Panc1 (cell line): ENCODE measurements around the gene PIAS3. TPM values are rescaled to one million over a fixed set of nuclear protein-coding genes. Genes with fewer than 3 reads are reported as not detected.

Source experiments
- ATAC-seq: fragments of 200-7000 bp; cut with Tn5 transposase; 2 replicates; pipeline ENCODE4 v1.9.1; 2020; ENCODE audit warnings: mild to moderate bottlenecking, moderate library complexity
- BruUV-seq: library from RNA; stranded (reverse); fragments of 400-500 nt; replicated peaks from 2 replicates; lab custom pipeline; 2021; lab: Mats Ljungman, UMichigan
- CTCF ChIA-PET: fragments of 300-600 bp; sonication (Branson Sonifier 250); formaldehyde crosslinking; loops from one replicate; lab custom pipeline; 2022; ENCODE audit warnings: antibody characterized with exemption; lab: Charles Lee
- POLR2A ChIA-PET: fragments of 300-600 bp; sonication (Branson Sonifier 250); formaldehyde crosslinking; loops from one replicate; lab custom pipeline; 2022; ENCODE audit warnings: antibody characterized with exemption; lab: Charles Lee
- DNase-seq: peaks from one replicate; pipeline ENCODE4 v3.0.0-alpha.2; 2010; ENCODE audit warnings: low read depth, low spot score
- H3K27ac ChIP-seq: 2 replicates; pipeline ENCODE4 v1.5.1; 2011; ENCODE audit warnings: mild to moderate bottlenecking, low read length, inconsistent platforms
- H3K27me3 ChIP-seq: fragments of 200-500 bp; sonication (Bioruptor generic); 2 replicates; pipeline ENCODE4 v1.6.0; 2014; ENCODE audit warnings: low read length, inconsistent platforms; ENCODE audit not compliant: control insufficient read depth, insufficient read depth
- H3K36me3 ChIP-seq: fragments of 200-500 bp; sonication (Bioruptor generic); 2 replicates; pipeline ENCODE4 v1.5.1; 2014; ENCODE audit warnings: inconsistent platforms, mild to moderate bottlenecking, low read length, moderate library complexity; ENCODE audit not compliant: control insufficient read depth, insufficient read depth
- H3K4me1 ChIP-seq: 2 replicates; pipeline ENCODE4 v1.5.1; 2011; ENCODE audit warnings: inconsistent platforms, mild to moderate bottlenecking, low read length, moderate library complexity; ENCODE audit not compliant: control insufficient read depth, insufficient read depth
- H3K4me3 ChIP-seq, 2 experiments: 2 replicates each; pipeline ENCODE4 v1.5.1; 2011 to 2012; ENCODE audit warnings: low read depth in 2 of 2, low read length in 2 of 2, mild to moderate bottlenecking in 2 of 2, inconsistent platforms in 1 of 2, moderate library complexity in 1 of 2
- H3K9me3 ChIP-seq: fragments of 200-500 bp; sonication (Bioruptor generic); 2 replicates; pipeline ENCODE4 v1.5.1; 2014; ENCODE audit warnings: low read depth, mild to moderate bottlenecking, inconsistent platforms, low read length, moderate library complexity; ENCODE audit not compliant: control insufficient read depth, insufficient read depth
- CTCF ChIP-seq: fragments of 450-650 bp; IDR thresholded peaks from 2 replicates; pipeline ENCODE4 v1.5.1; 2017; ENCODE audit warnings: mild to moderate bottlenecking
- POLR2AphosphoS5 ChIP-seq: IDR thresholded peaks from 2 replicates; pipeline ENCODE4 v1.6.1; 2012; ENCODE audit warnings: mild to moderate bottlenecking, low read depth, low read length, moderate library complexity
- REST ChIP-seq, 2 experiments: IDR thresholded peaks; 2 replicates each; pipeline ENCODE4 v1.6.1; 2011 to 2012; ENCODE audit warnings: low read depth in 2 of 2, control low read depth in 1 of 2, low read length in 1 of 2, mild to moderate bottlenecking in 1 of 2, moderate library complexity in 1 of 2; ENCODE audit not compliant: insufficient read depth in 1 of 2
- SIN3A ChIP-seq: IDR thresholded peaks from 2 replicates; pipeline ENCODE4 v1.6.1; 2012; ENCODE audit warnings: low read depth, mild to moderate bottlenecking, low read length, moderate library complexity, borderline replicate concordance; ENCODE audit not compliant: insufficient read depth
- TCF7L2 ChIP-seq: IDR thresholded peaks from 2 replicates; pipeline ENCODE4 v1.6.1; 2011; ENCODE audit warnings: mild to moderate bottlenecking, low read depth, low read length, inconsistent platforms
- in situ Hi-C: cut with HindIII; loops from 2 replicates; pipeline ENCODE4 v1.10.0; 2016; ENCODE audit warnings: low sequenced_read_pairs, low pct_unique_long_range_greater_than_20kb
- intact Hi-C: fragments of 100-400 bp; cut with micrococcal nuclease; formaldehyde crosslinking; loops from one replicate; pipeline ENCODE4 v1.10.0; 2022; ENCODE audit not compliant: unreplicated experiment
- total RNA-seq: library from RNA; stranded (reverse); gene quantifications from one replicate; pipeline ENCODE4 v1.2.1, GENCODE V29; 2021; ENCODE audit not compliant: unreplicated experiment

Gene PIAS3
- total RNA-seq, 1 experiment from 2014 or later = 68.1 TPM

- peak; percentile 30; the same call in 1 of the 2 replicates for ATAC-seq
- H3K9me3 ChIP-seq = no peaks in the 10 kb centered on the region
- BruUV-seq = no TSS peak
- no peak overlapping the region for H3K4me3 ChIP-seq
- in situ Hi-C loops (no loop called here), intact Hi-C loops (no loop called here)
- POLR2A ChIA-PET = no interaction called here
- H3K4me1 ChIP-seq = no peaks in the 10 kb centered on the region
- DNase-seq = no peak
- no peaks in the 10 kb centered on the region for H3K36me3 ChIP-seq
- H3K27me3 ChIP-seq = no peaks in the 10 kb centered on the region; the same call in 1 of the 2 replicates
- CTCF ChIA-PET = no interaction called here
- H3K27ac ChIP-seq = no peak overlapping the region
- no peak for TF ChIP-seq POLR2AphosphoS5
- TF ChIP-seq CTCF = no peak
- TF ChIP-seq TCF7L2 = no peak
- TF ChIP-seq SIN3A = no peak
- TF ChIP-seq REST (IDR thresholded peaks at IDR 0.05; ENCODE audit: insufficient read depth in 1 of 2, low read depth in 2 of 2, low read length in 1 of 2) = no peak
Observed at GRCh38 chr1:145871994-145872924, 13.4 kb upstream of the PIAS3 start.

- Histone ChIP-seq H3K27me3 (peaks cover 2% of the 10 kb centered on the region; the same call in 1 of the 2 replicates), H3K4me3 (no peak overlapping the region), H3K9me3 (no peaks in the 10 kb centered on the region), H3K4me1 (no peaks in the 10 kb centered on the region), H3K36me3 (no peaks in the 10 kb centered on the region), H3K27ac (no peak overlapping the region)
- no peak for TF ChIP-seq CTCF
- no peak for TF ChIP-seq REST (IDR thresholded peaks at IDR 0.05; ENCODE audit: insufficient read depth in 1 of 2, low read depth in 2 of 2, low read length in 1 of 2)
- no peak for TF ChIP-seq SIN3A
- TF ChIP-seq TCF7L2 = no peak
- TF ChIP-seq POLR2AphosphoS5 = no peak
- no TSS peak for BruUV-seq
- ChIA-PET CTCF (no interaction called here), POLR2A (no interaction called here)
- in situ Hi-C loops (no loop called here), intact Hi-C loops (no loop called here)
- no peak for DNase-seq
- no peak for ATAC-seq
Observed at GRCh38 chr1:145868232-145868631, 9.4 kb upstream of the PIAS3 start.
